Measurements from ENCODE around the gene SMARCC1.

SMARCC1 gene

GRCh38 chr3:47622671-47623461, 158.8 kb downstream of the SMARCC1 start:
- no peak for DNase-seq

GRCh38 chr3:47617086-47618010, 164.3 kb downstream of the SMARCC1 start:
- no peak for DNase-seq

GRCh38 chr3:47614788-47615187, 166.9 kb downstream of the SMARCC1 start:
- no peak for DNase-seq

- no peak for DNase-seq
Observed at GRCh38 chr3:47613722-47614121, 168.0 kb downstream of the SMARCC1 start.

GRCh38 chr3:47612879-47613278, 168.8 kb downstream of the SMARCC1 start:
- no peak for DNase-seq

GRCh38 chr3:47612178-47612577, 169.5 kb downstream of the SMARCC1 start:
- no peak for DNase-seq

GRCh38 chr3:47611576-47611975, 170.1 kb downstream of the SMARCC1 start:
- no peak for DNase-seq

GRCh38 chr3:47610583-47610982, 171.1 kb downstream of the SMARCC1 start:
- no peak for DNase-seq

GRCh38 chr3:47607335-47607734, 174.4 kb downstream of the SMARCC1 start:
- no peak for DNase-seq

- DNase-seq, result no peak
Observed at GRCh38 chr3:47606165-47606564, 175.5 kb downstream of the SMARCC1 start.

- no peak for DNase-seq
Observed at GRCh38 chr3:47605652-47606051, 176.0 kb downstream of the SMARCC1 start.

- DNase-seq, result no peak
Observed at GRCh38 chr3:47604145-47604544, 177.5 kb downstream of the SMARCC1 start.

- no peak for DNase-seq
Observed at GRCh38 chr3:47603332-47603731, 178.4 kb downstream of the SMARCC1 start.

GRCh38 chr3:47601281-47601680, 180.4 kb downstream of the SMARCC1 start:
- DNase-seq, result no peak

GRCh38 chr3:47594792-47595191, 186.9 kb downstream of the SMARCC1 start:
- no peak for DNase-seq

- no peak for DNase-seq
Observed at GRCh38 chr3:47592066-47592795, 189.5 kb downstream of the SMARCC1 start.

GRCh38 chr3:47590216-47590615, 191.5 kb downstream of the SMARCC1 start:
- DNase-seq, result no peak

GRCh38 chr3:47588587-47588986, 193.1 kb downstream of the SMARCC1 start:
- no peak for DNase-seq

GRCh38 chr3:47588053-47588452, 193.6 kb downstream of the SMARCC1 start:
- DNase-seq, result no peak

- no peak for DNase-seq
Observed at GRCh38 chr3:47586746-47587145, 194.9 kb downstream of the SMARCC1 start.

- DNase-seq, result no peak
Observed at GRCh38 chr3:47583320-47584075, 198.2 kb downstream of the SMARCC1 start.

GRCh38 chr3:47581835-47582234, 199.9 kb downstream of the SMARCC1 start:
- DNase-seq, result no peak

All from DMS79 (cell line).